HUES48 (cell line): ENCODE data around the gene CCDC7.
"Not testable (repeated sequence)": the region's sequence is repeated elsewhere in the genome, so short reads cannot be mapped to it uniquely, and the experiment has no call there.

Experiments
- H3K27ac ChIP-seq: one replicate; pipeline ENCODE4 v1.7.0; 2013; ENCODE audit warnings: low read depth, low read length, inconsistent platforms
- H3K27me3 ChIP-seq: 2 replicates; pipeline ENCODE4 v1.6.1; 2013; ENCODE audit warnings: mild to moderate bottlenecking, low read length; ENCODE audit not compliant: control insufficient read depth, insufficient read depth
- H3K36me3 ChIP-seq: 2 replicates; pipeline ENCODE4 v1.6.1; 2013; ENCODE audit warnings: low read length; ENCODE audit not compliant: control insufficient read depth, insufficient read depth
- H3K4me1 ChIP-seq: 2 replicates; pipeline ENCODE4 v1.6.1; 2013; ENCODE audit warnings: mild to moderate bottlenecking, low read length; ENCODE audit not compliant: control insufficient read depth, insufficient read depth
- H3K4me3 ChIP-seq: 2 replicates; pipeline ENCODE4 v1.5.1; 2013; ENCODE audit warnings: mild to moderate bottlenecking, low read depth, low read length
- H3K9ac ChIP-seq: 2 replicates; pipeline ENCODE4 v1.6.1; 2013; ENCODE audit warnings: mild to moderate bottlenecking, low read depth, low read length, moderate library complexity
- H3K9me3 ChIP-seq: 2 replicates; pipeline ENCODE4 v1.6.1; 2013; ENCODE audit warnings: low read length; ENCODE audit not compliant: control insufficient read depth, insufficient read depth

The CCDC7 gene

GRCh38 chr10:32577448-32577847 is 131.5 kb downstream of the CCDC7 start:
- H3K4me3 ChIP-seq: no peak overlapping the region
- H3K27me3 ChIP-seq: no peaks in the 10 kb centered on the region
- H3K4me1 ChIP-seq: no peaks in the 10 kb centered on the region
- no peaks in the 10 kb centered on the region for H3K9me3 ChIP-seq
- no peak overlapping the region for H3K9ac ChIP-seq
- H3K27ac ChIP-seq: no peak overlapping the region
- H3K36me3 ChIP-seq: no peaks in the 10 kb centered on the region

- no peak overlapping the region for H3K4me3 ChIP-seq
- no peaks in the 10 kb centered on the region for H3K36me3 ChIP-seq
- no peak overlapping the region for H3K27ac ChIP-seq
- no peaks in the 10 kb centered on the region for H3K27me3 ChIP-seq
- H3K4me1 ChIP-seq: no peaks in the 10 kb centered on the region
- H3K9me3 ChIP-seq: no peaks in the 10 kb centered on the region
- no peak overlapping the region for H3K9ac ChIP-seq
These were observed 137.0 kb downstream of the CCDC7 start for GRCh38 chr10:32582946-32583345.

DNA sequence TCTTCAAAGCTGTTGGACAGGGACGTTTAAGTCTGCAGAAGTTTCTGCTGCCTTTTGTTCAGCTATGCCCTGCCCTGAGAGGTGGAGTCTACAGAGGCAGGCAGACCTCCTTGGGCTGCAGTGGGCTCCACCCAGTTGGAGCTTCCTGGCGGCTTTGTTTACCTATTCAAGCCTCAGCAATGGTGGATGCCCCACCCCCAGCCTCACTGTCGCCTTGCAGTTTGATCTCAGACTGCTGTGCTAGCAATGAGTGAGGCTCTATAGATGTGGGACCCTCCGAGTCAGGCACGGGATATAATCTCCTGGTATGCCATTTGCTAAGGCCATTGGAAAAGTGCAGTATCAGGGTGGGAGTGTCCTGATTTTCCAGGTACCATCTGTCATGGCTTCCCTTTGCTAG is 152.1 kb downstream of the CCDC7 start:
- not testable (repeated sequence) for H3K27me3 ChIP-seq, H3K27ac ChIP-seq, H3K4me3 ChIP-seq, H3K9ac ChIP-seq, H3K36me3 ChIP-seq, H3K4me1 ChIP-seq
- H3K9me3 ChIP-seq: peaks cover 29% of the 10 kb centered on the region

- no peak overlapping the region for H3K9ac ChIP-seq
- no peaks in the 10 kb centered on the region for H3K36me3 ChIP-seq
- peaks cover 29% of the 10 kb centered on the region for H3K9me3 ChIP-seq
- H3K4me1 ChIP-seq: no peaks in the 10 kb centered on the region
- no peaks in the 10 kb centered on the region for H3K27me3 ChIP-seq
- H3K27ac ChIP-seq: no peak overlapping the region
- no peak overlapping the region for H3K4me3 ChIP-seq
These were observed 154.4 kb downstream of the CCDC7 start for GRCh38 chr10:32600317-32600716.

- H3K27me3 ChIP-seq, H3K4me3 ChIP-seq, H3K27ac ChIP-seq, H3K9ac ChIP-seq, H3K4me1 ChIP-seq, H3K36me3 ChIP-seq: not testable (repeated sequence)
- peaks cover 34% of the 10 kb centered on the region for H3K9me3 ChIP-seq
These were observed 155.6 kb downstream of the CCDC7 start for GRCh38 chr10:32601562-32601961.

DNA sequence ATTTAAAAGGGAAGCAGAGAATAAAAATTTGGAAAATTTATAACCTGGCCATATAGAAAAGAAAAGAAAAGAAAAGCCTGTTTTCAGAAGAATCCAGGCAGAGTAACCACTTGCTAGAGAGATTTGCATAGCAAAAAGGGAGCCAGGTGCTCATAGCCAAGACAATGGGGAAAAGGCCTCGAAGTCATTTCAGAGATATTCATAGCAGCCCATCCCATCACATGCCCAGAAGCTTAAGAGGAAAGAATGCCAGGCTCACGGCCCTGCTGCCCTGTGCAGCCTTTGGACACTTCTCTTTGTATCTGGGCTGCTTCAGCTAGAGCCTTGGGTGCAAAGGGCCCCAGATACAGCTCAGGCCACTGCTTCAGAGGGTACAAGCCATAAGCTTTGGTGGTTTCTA is 159.8 kb downstream of the CCDC7 start:
- no peaks in the 10 kb centered on the region for H3K27me3 ChIP-seq
- no peaks in the 10 kb centered on the region for H3K36me3 ChIP-seq
- no peak overlapping the region for H3K9ac ChIP-seq
- no peak overlapping the region for H3K4me3 ChIP-seq
- H3K27ac ChIP-seq: no peak overlapping the region
- no peaks in the 10 kb centered on the region for H3K4me1 ChIP-seq
- peaks cover 16% of the 10 kb centered on the region for H3K9me3 ChIP-seq

DNA sequence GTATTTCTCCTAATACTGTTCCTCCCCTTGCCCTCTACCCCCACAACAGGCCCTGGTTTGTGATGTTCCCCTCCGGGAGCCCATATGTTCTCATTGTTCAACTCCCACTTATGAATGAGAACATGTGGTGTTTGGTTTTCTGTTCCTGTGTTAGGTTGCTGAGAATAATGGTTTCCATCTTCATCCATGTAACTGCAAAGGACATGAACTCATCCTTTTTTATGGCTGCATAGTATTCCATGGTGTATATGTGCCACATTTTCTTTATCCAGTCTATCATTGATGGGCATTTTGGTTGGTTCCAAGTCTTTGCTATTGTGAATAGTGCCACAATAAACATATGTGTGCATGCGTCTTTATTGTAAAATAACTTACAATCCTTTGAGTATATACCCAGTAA is 164.6 kb downstream of the CCDC7 start:
- H3K36me3 ChIP-seq, H3K4me3 ChIP-seq, H3K4me1 ChIP-seq, H3K27me3 ChIP-seq, H3K9ac ChIP-seq, H3K27ac ChIP-seq: not testable (repeated sequence)
- H3K9me3 ChIP-seq: peaks cover 10% of the 10 kb centered on the region

DNA sequence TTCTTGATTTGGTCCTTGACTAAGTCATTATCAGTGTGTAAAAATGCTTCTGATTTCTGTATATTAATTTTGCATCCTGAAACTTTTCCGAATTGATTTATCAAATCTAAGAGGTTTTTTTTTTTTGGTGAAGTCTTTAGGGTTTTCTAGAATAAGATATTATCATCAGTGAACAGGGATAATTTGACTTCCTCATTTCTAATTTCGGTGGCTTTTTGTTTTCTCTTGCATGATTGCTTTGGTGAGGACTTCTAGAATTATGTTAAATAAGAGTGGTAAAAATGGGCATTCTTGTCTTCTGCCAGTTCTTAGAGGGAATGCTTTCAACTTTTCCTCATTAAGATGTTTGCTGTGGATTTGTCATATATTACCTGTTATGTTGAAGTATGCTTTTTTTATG is 170.5 kb downstream of the CCDC7 start:
- no peaks in the 10 kb centered on the region for H3K27me3 ChIP-seq
- H3K9ac ChIP-seq: no peak overlapping the region
- no peaks in the 10 kb centered on the region for H3K4me1 ChIP-seq
- H3K36me3 ChIP-seq: no peaks in the 10 kb centered on the region
- H3K9me3 ChIP-seq: peaks cover 5% of the 10 kb centered on the region
- H3K27ac ChIP-seq: no peak overlapping the region
- H3K4me3 ChIP-seq: no peak overlapping the region

DNA sequence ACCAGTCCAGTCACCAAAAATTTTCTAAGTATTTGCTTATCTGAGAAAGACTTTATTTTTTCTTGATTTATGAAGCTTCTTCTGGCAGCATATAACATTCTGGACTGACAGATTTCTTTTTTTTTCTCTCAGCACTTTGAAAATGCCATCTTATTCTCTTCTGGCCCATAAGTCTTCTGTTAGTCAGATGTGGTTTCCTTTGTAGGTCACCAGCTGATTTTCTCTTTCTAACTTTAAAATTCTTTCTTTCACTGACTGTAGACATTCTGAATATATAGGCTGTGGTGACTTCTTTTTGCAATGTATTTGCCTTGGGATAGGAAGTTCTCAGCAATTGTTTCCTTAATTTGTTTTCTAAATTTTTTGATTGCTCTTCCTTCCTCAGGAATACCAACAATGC is 172.5 kb downstream of the CCDC7 start:
- Histone ChIP-seq H3K27me3 (no peaks in the 10 kb centered on the region), H3K36me3 (no peaks in the 10 kb centered on the region), H3K4me1 (no peaks in the 10 kb centered on the region), H3K9ac (no peak overlapping the region), H3K27ac (no peak overlapping the region), H3K9me3 (peaks cover 5% of the 10 kb centered on the region; the same call in 1 of the 2 replicates), H3K4me3 (no peak overlapping the region)

DNA sequence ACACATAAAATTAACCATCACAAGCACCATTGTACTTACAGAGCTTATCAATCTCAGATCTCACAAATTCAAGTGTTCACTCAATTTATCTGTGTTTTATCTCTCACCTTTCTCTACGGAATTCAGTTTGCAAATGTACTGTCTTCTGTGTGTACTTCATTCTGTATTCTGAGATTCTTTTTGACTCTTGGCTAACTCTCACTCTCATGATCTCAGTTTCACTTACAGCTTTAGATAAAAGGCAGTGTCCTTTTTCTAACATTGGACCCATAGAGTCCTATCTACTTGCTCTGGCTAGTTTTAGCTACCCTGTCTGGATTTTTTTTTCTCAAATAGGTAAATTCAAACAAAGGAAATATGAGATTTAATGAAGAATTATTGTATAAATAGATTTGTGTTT is 176.0 kb downstream of the CCDC7 start:
- Histone ChIP-seq H3K4me3 (no peak overlapping the region), H3K9me3 (peaks cover 5% of the 10 kb centered on the region; the same call in 1 of the 2 replicates), H3K36me3 (no peaks in the 10 kb centered on the region), H3K27ac (no peak overlapping the region), H3K27me3 (no peaks in the 10 kb centered on the region), H3K4me1 (no peaks in the 10 kb centered on the region), H3K9ac (no peak overlapping the region)

GRCh38 chr10:32622409-32622808 is 176.5 kb downstream of the CCDC7 start:
- H3K27me3 ChIP-seq: no peaks in the 10 kb centered on the region
- H3K27ac ChIP-seq: no peak overlapping the region
- no peaks in the 10 kb centered on the region for H3K36me3 ChIP-seq
- H3K4me1 ChIP-seq: no peaks in the 10 kb centered on the region
- peaks cover 5% of the 10 kb centered on the region; the same call in 1 of the 2 replicates for H3K9me3 ChIP-seq
- H3K9ac ChIP-seq: no peak overlapping the region
- H3K4me3 ChIP-seq: no peak overlapping the region

DNA sequence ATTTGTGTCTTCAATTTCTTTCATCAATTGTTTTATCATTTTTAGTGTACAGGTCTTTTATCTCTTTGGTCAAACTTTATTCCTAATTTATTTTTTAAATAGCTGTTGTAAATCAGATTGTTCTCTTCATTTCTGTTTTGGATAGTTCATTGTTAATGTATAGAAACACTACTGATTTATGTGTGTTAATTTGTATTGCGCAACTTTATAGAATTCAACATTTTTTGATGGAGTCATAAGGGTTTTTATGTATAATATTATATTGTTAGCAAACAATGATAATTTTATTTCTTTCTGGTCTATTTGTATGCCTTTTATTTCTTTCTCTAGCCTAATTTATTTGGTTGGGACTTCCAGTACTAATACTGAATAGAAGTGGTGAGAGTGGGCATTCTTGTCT is 181.2 kb downstream of the CCDC7 start:
- Histone ChIP-seq H3K9me3 (peaks cover 5% of the 10 kb centered on the region; the same call in 1 of the 2 replicates), H3K36me3 (no peaks in the 10 kb centered on the region), H3K4me1 (no peaks in the 10 kb centered on the region), H3K9ac (no peak overlapping the region), H3K27ac (no peak overlapping the region), H3K27me3 (no peaks in the 10 kb centered on the region), H3K4me3 (no peak overlapping the region)
